Testis (tissue), 3 donors: ENCODE data around the gene SLX4. TPM values are rescaled to one million over a fixed set of nuclear protein-coding genes. Genes with fewer than 3 reads are reported as not detected.

Source experiments
- DNase-seq: peaks from one replicate; pipeline ENCODE4 v3.0.0-alpha.2; 2019
- H3K27ac ChIP-seq, 2 donors: fragments of 200-600 bp; sonication (generic); one replicate each; pipeline ENCODE4 v1.5.1; 2019
- H3K27me3 ChIP-seq: fragments of 200-600 bp; sonication (generic); one replicate; pipeline ENCODE4 v1.5.1; 2019
- H3K36me3 ChIP-seq: fragments of 200-600 bp; sonication (generic); one replicate; pipeline ENCODE4 v1.5.1; 2017; ENCODE audit warnings: low read depth; ENCODE audit errors: missing control alignments
- H3K4me1 ChIP-seq: fragments of 200-600 bp; sonication (generic); one replicate; pipeline ENCODE4 v1.5.1; 2019
- H3K4me3 ChIP-seq, 2 donors: fragments of 200-600 bp; sonication (generic); one replicate each; pipeline ENCODE4 v1.5.1; 2017 to 2019
- H3K9me3 ChIP-seq: fragments of 200-600 bp; sonication (generic); one replicate; pipeline ENCODE4 v1.5.1; 2017
- CTCF ChIP-seq, 3 experiments: fragments of 450-650 bp in 2 of 3; fragments of 200-600 bp in 1 of 3; sonication (generic) in 1 of 3; IDR thresholded peaks; one replicate each; pipeline ENCODE4 v1.5.1; 2016 to 2019; ENCODE audit warnings: antibody characterized with exemption in 3 of 3, mild to moderate bottlenecking in 2 of 3, moderate library complexity in 1 of 3
- POLR2A ChIP-seq: fragments of 450-650 bp; IDR thresholded peaks from one replicate; pipeline ENCODE4 v1.6.1; 2017; ENCODE audit warnings: antibody characterized with exemption, mild to moderate bottlenecking, moderate library complexity
- WGBS, 2 donors: methylation state at CpG; one replicate each; pipeline ENCODE4 v1.1.5; 2018; 5-methylcytosine and 5-hydroxymethylcytosine counted together
- intact Hi-C: fragments of 100-400 bp; cut with DNase I; formaldehyde crosslinking; loops from one replicate; pipeline ENCODE4 v1.15.1; 2023; ENCODE audit warnings: low total_unique reads
- polyA plus RNA-seq: library from polyadenylated mRNA; stranded (reverse); fragments of 350-450 nt; fragmentation: Illumina TruSeq; extraction: RNeasy Lipid Tissue Mini Kit (QIAGEN cat#74804); gene quantifications from one replicate; pipeline ENCODE4 v1.2.3, GENCODE V29; 2014; ENCODE audit warnings: low read depth, low replicate concordance; ENCODE audit not compliant: insufficient read depth
- total RNA-seq, 2 donors: library from RNA; depleted of rRNA; stranded (reverse); fragments of >200 nt; gene quantifications; one replicate each; pipeline ENCODE4 v1.2.3, GENCODE V29; 2016

The SLX4 gene
- total and polyA plus RNA-seq, 3 donors from 2014 or later = 25.9 to 41.3 (median 28.0) TPM

- no peaks in the 10 kb centered on the region for H3K36me3 ChIP-seq
- no peaks in the 10 kb centered on the region for H3K4me1 ChIP-seq
- 96% methylated on average over 29 to 38 of the region's 43 CpGs for whole genome bisulfite sequencing, 2 donors
- H3K4me3 ChIP-seq = no peak overlapping the region
- no peak for DNase-seq
- H3K9me3 ChIP-seq = no peaks in the 10 kb centered on the region
- H3K27me3 ChIP-seq = no peaks in the 10 kb centered on the region
- H3K27ac ChIP-seq = no peak overlapping the region
- intact Hi-C loops = no loop called here
- TF ChIP-seq POLR2A (no peak), CTCF (IDR thresholded peaks at IDR 0.05) (no peak)
Observed at GRCh38 chr16:3564130-3564888, 47.1 kb downstream of the SLX4 start.

DNA sequence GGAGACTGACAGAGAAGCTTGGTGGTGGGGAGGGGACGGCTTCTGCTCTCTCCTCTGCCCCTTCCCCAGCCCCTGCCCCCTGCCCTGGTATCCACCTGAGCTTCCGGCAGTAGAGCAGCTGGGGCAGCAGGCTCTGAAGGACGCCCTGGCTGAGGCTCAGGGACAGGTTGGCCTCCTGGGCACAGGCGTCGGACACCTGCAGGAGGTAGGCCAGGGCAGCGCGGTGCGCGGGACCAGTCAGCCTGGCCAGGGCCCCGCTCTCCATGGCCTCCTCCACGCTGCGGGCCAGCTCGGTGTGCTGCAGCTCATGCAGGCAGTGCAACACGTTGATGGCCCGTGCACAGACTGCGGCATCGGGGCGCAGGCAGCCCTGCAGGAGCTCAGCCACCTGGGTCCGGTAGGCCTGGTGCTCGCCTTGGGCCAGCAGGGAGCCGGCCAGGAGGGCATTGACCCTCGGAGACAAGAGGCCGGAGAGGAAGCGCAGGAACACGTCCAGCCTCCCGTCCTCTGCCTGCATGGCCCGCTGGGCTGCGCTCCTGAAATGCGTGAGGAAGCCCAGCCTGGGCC, 48.4 kb downstream of the SLX4 start:
- no peak for TF ChIP-seq POLR2A
- no peak for TF ChIP-seq CTCF (IDR thresholded peaks at IDR 0.05)
- H3K36me3 ChIP-seq = no peaks in the 10 kb centered on the region
- no peak overlapping the region for H3K27ac ChIP-seq
- intact Hi-C loops = no loop called here
- 93 to 94% methylated on average over 6 to 24 of the region's 29 CpGs for WGBS, 2 donors
- H3K4me3 ChIP-seq = no peak overlapping the region
- no peaks in the 10 kb centered on the region for H3K27me3 ChIP-seq
- no peak for DNase-seq
- no peaks in the 10 kb centered on the region for H3K9me3 ChIP-seq
- no peaks in the 10 kb centered on the region for H3K4me1 ChIP-seq

GRCh38 chr16:3561626-3562025, 49.8 kb downstream of the SLX4 start:
- TF ChIP-seq POLR2A = no peak
- TF ChIP-seq CTCF (IDR thresholded peaks at IDR 0.05) = no peak
- Histone ChIP-seq H3K9me3 (no peaks in the 10 kb centered on the region), H3K4me1 (no peaks in the 10 kb centered on the region), H3K27me3 (no peaks in the 10 kb centered on the region), H3K27ac (no peak overlapping the region), H3K4me3 (no peak overlapping the region), H3K36me3 (no peaks in the 10 kb centered on the region)
- intact Hi-C loops = no loop called here
- no peak for DNase-seq
- 91 to 93% methylated on average over 3 to 15 of the region's 15 CpGs for WGBS, 2 donors

DNA sequence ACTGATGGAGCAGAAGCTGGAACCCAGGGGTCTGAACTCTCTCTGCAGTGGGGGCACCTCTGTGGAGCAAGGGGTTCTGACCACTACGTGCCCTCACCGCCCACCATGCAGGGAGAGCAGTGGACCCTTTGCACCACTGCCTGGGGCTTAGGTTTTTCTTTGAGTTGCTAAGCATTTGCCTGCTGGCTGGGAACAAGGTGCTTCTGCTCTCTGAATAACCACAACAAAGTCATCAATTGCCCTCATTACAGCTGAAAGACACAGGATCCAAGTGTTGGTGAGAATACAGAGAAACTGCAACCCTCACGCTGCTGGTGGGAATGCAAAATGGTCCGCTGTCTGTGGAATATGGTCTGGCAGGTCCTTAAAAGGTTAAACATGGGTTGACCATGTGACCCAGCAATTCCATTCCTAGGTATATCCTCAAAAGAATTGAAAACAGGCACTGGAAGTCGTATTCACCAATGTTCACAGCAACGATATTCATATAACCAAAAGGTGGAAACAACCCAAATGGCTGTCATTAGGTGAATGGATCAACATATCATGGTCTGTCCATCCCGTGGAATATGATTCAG, 57.0 kb downstream of the SLX4 start:
- Histone ChIP-seq H3K27me3 (no peaks in the 10 kb centered on the region), H3K36me3 (no peaks in the 10 kb centered on the region), H3K9me3 (no peaks in the 10 kb centered on the region), H3K4me1 (no peaks in the 10 kb centered on the region), H3K27ac (no peak overlapping the region), H3K4me3 (no peak overlapping the region)
- intact Hi-C loops = no loop called here
- no peak for DNase-seq
- 90 to 94% methylated on average over 5 to 7 of the region's 7 CpGs for WGBS, 2 donors
- TF ChIP-seq POLR2A = no peak
- TF ChIP-seq CTCF (IDR thresholded peaks at IDR 0.05) = no peak
